Activated naive CD8-positive, alpha-beta T cell treated with anti-CD3 and anti-CD28 coated beads, Interleukin-2, amount 10 ng/mL, durations not matched to agents 7 days and 5 days (primary cell): ENCODE results near the gene CAPN2. TPM values are rescaled to one million over a fixed set of nuclear protein-coding genes. Genes with fewer than 3 reads are reported as not detected.
A peak's percentile ranks its signal among the peaks of the same experiment; 100 is the strongest.
"Not testable (repeated sequence)": the region's sequence is repeated elsewhere in the genome, so short reads cannot be mapped to it uniquely, and the experiment has no call there.

Experiments
- ATAC-seq: fragments of 150-1000 bp; cut with Tn5 transposase; one replicate; pipeline ENCODE4 v1.10.0; 2021; ENCODE audit warnings: low read depth, moderate library complexity
- POLR2A ChIA-PET: fragments of 350-600 bp; sonication (Branson Sonifier 250); formaldehyde crosslinking; loops from one replicate; lab custom pipeline; 2021; ENCODE audit warnings: antibody characterized with exemption; lab: Charles Lee
- DNase-seq: peaks from one replicate; pipeline ENCODE4 v3.0.0; 2021
- H3K27ac Mint-ChIP-seq: one replicate; pipeline ENCODE4 v1.8.0; 2022; ENCODE audit warnings: mild to moderate bottlenecking, mixed read lengths
- H3K27me3 Mint-ChIP-seq: one replicate; pipeline ENCODE4 v1.8.0; 2022; ENCODE audit warnings: mild to moderate bottlenecking, moderate library complexity, mixed read lengths
- H3K36me3 Mint-ChIP-seq: one replicate; pipeline ENCODE4 v1.8.0; 2021; ENCODE audit warnings: mild to moderate bottlenecking, mixed read lengths
- H3K4me1 Mint-ChIP-seq: one replicate; pipeline ENCODE4 v1.8.0; 2021; ENCODE audit warnings: mixed read lengths
- H3K4me3 Mint-ChIP-seq: one replicate; pipeline ENCODE4 v1.8.0; 2022; ENCODE audit warnings: mild to moderate bottlenecking, moderate library complexity, mixed read lengths
- H3K9me3 Mint-ChIP-seq: one replicate; pipeline ENCODE4 v1.8.0; 2021; ENCODE audit warnings: mixed read lengths
- total RNA-seq, 2 experiments: library from RNA; stranded (reverse); gene quantifications; one replicate each; pipeline ENCODE4 v1.2.3, GENCODE V29; 2021

CAPN2 gene
- total RNA-seq, 2 experiments from 2014 or later = 169 to 177 TPM

DNA sequence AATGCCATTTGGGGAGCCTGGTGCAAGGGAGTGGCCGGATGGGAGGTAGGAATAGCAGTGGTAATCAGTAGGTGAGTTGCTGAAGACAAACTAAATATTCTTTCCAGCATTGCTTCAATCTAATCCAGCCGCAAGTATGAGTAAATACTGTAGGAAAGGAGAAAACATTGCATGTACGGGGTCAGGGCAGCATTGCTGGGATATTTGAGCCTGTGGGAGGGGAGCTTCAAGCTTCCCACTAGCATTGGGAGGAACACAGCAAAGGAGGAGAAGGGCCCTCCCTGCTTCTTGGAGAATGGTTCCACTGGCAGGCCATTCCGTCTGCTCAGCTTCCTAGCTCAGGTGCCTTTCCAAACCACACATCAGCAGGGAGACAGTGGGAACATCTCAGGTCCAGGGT, 15.2 kb downstream of the CAPN2 start:
- POLR2A ChIA-PET = interaction anchor here (1.1 to 3.3 kb wide), 3 partner anchors 11 to 22 kb away, joined by 3 to 29 read pairs (median 5); no protein-coding TSS in a partner anchor
- Mint-ChIP-seq H3K4me1 (peaks cover 42% of the 10 kb centered on the region), H3K9me3 (no peaks in the 10 kb centered on the region), H3K36me3 (peaks cover 37% of the 10 kb centered on the region), H3K4me3 (no peak overlapping the region), H3K27me3 (no peaks in the 10 kb centered on the region), H3K27ac (peak overlapping the region; percentile 3)
- ATAC-seq (no peak), DNase-seq (no peak)

DNA sequence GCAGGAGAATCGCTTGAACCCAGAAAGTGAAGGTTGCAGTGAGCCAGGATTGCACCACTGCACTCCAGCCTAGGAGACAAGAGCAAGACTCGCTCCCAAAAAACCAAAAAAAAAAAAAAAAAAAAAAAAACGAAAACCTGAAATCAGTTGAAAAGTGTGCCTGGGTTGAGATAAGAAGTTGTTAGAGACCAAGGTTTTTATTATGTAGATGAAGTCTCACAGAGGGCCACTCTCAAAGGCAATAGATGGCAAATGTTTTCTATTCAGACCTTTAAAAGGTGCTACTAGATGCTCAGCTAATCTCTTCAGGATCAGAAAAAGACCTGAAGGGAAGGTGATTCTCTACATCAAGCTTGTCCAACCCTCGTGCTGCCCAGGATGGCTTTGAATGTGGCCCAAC, 17.6 kb downstream of the CAPN2 start:
- H3K4me3 Mint-ChIP-seq = no peak overlapping the region
- no peak overlapping the region for H3K27ac Mint-ChIP-seq
- peaks cover 35% of the 10 kb centered on the region for H3K36me3 Mint-ChIP-seq
- POLR2A ChIA-PET = interaction anchor here (0.7 kb wide), 1 partner anchor 26 kb away, joined by 4 read pairs; no protein-coding TSS in a partner anchor
- DNase-seq (no peak), ATAC-seq (no peak)
- H3K4me1 Mint-ChIP-seq = peaks cover 33% of the 10 kb centered on the region
- no peaks in the 10 kb centered on the region for H3K27me3 Mint-ChIP-seq
- H3K9me3 Mint-ChIP-seq = no peaks in the 10 kb centered on the region

DNA sequence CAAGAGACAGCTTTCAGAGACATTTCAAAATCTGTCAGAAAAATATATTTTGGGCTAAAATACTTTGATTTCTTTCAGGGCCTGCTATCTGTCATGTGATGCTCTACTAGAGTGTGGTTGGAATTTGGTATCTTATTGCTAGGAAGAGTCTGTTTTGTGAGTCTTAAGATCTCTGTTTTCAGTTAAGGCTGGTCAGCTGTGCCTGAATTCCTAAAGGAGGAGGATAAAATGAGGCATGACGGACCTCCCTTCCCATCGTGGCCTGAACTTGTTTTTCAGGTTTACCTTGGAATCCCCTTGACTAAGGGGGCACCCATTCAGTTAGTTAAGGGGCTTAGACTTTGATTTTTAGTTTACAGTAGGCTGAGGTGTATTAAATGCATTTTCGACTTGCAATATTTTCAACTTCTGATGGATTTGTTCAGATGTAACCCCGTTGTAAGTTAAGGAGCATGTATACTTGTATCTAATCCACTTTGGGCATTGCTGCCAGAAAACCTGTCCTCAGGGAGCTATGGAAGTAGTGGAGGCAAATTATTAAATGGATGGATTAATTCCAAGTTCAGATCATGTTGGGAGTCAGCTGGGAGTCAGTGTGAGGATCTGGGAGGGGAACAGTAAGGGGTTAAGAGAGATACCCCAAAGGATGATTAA, 18.3 kb downstream of the CAPN2 start:
- peaks cover 35% of the 10 kb centered on the region for H3K4me1 Mint-ChIP-seq
- ATAC-seq (no peak), DNase-seq (no peak)
- no peaks in the 10 kb centered on the region for H3K9me3 Mint-ChIP-seq
- POLR2A ChIA-PET = no interaction called here
- no peak overlapping the region for H3K4me3 Mint-ChIP-seq
- H3K36me3 Mint-ChIP-seq = peaks cover 36% of the 10 kb centered on the region
- no peak overlapping the region for H3K27ac Mint-ChIP-seq
- H3K27me3 Mint-ChIP-seq = no peaks in the 10 kb centered on the region

DNA sequence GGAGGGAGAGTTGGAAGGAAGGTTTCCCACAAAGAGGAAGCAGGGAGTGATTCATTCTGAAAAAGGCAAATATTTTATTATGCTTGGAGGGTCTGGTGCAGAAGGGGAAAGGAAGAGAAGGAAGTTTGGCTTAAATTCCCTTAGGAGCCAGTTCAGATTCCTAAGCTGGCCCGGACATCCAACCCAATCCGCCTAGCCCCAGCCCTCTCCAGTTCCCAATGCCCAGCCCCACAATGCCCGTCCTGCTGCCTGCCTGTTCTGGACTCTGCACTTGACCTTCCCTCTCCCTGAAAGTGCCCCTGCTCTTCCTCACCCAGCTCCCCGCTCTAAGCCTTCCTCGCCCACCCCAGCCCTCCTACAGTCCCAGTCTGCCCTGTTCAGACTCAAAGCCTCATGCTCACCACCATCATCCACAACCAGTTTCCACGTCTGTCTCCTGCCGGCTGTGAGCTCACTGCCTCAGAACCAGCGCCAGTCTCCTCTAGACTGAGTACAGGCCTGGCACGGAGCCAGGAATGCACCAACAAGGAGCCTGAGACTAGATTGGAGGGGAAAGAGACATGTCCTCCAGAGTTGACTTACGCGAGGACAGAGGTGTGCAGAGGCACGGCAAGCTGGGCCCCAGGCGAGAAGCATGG, 18.9 kb downstream of the CAPN2 start:
- Mint-ChIP-seq H3K9me3 (no peaks in the 10 kb centered on the region), H3K4me1 (peaks cover 30% of the 10 kb centered on the region), H3K36me3 (peaks cover 36% of the 10 kb centered on the region), H3K4me3 (no peak overlapping the region), H3K27me3 (no peaks in the 10 kb centered on the region), H3K27ac (peak overlapping the region; percentile 49)
- no peak for ATAC-seq
- no peak for DNase-seq
- POLR2A ChIA-PET = no interaction called here

DNA sequence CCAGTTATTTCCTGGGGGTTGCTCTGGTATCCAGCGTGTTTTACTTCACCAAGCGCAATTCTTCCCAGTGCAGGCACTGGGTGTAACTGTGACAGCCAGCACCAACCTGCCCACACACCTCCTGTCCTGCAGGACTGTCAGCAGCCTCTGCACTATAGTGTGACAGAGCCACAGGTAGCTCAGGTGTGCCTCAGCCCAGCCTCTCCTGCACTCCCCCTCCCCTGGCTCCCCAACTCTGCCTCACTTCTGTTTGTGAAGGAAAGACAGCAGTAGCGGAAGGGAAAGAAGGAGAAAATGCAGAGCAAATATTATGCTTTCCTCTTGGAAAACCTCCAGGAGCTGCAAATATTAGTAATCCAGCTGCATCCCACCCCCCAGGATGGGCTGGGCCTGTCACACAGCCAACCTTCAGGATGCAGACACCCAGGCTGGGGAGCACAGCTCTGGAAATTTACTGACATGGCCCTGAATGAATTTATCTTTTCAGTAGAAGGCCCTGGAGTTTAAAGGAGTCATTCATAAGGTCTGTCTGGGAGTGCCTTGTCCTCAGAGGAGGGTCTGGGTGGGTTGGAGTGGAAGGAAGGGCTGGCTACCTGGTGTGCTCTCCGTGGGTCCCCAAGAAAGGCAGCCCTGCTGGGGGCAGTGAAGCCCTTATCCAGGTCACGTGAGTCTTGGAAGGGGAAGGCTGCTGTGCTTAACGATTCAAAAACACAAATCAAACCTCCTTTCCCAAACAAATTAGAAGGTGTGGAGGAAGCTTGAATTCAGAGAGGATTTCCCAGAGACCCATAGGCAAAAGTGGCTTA, 20.9 kb downstream of the CAPN2 start:
- H3K9me3 Mint-ChIP-seq = no peaks in the 10 kb centered on the region
- H3K4me1 Mint-ChIP-seq = peaks cover 18% of the 10 kb centered on the region
- peaks cover 33% of the 10 kb centered on the region for H3K36me3 Mint-ChIP-seq

DNA sequence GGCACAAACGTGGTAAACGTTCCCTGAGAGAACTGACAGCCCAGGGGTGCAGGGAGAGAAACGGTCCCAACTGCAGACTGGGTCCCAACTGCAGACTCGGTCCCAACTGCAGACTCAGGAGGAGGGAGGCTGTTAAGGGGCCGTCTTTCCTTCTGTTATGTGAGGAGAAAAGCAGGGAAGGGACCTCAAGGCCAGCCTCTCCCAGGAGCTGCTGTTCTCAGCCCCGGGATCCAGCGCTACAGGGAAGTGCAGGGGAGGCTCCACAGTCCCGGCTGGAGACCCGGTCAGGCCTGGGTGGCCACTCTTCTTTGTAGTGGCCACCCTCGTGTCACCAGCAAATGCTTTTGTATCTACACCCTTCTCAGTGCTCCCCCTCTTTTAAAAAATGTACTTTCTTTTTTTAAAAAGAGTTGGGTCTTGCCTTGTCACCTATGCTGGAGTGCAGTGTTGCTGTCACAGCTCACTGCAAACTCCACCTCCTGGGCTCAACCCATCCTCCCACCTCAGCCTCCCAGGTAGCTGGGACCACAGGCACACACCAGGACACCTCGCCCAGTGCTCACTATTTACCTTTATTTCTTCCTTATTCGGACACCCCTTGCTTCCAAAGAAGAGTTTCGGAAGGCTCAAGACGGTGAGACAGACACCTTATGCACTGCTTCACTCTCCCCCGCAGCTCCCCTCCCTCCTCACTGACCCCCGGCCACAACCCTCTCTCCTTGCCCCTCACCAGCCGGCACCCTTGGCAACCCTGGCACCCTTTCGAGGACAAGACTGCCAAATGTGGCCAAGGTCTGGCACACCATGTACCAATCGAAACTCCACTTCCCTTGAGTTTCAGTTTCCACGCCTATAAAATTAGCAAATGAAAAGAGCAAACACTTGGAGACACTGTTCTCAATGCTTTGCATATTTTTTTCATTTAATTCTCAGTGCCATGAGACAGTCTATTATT, 21.8 kb downstream of the CAPN2 start:
- Mint-ChIP-seq H3K36me3 (peaks cover 26% of the 10 kb centered on the region), H3K27me3 (no peaks in the 10 kb centered on the region), H3K27ac (no peak overlapping the region), H3K9me3 (no peaks in the 10 kb centered on the region), H3K4me3 (no peak overlapping the region), H3K4me1 (peaks cover 20% of the 10 kb centered on the region)
- ATAC-seq (no peak), DNase-seq (no peak)
- POLR2A ChIA-PET = no interaction called here

More for the DNA sequence above, 20.9 kb downstream of the CAPN2 start:
- ATAC-seq (no peak), DNase-seq (no peak)
- no peaks in the 10 kb centered on the region for H3K27me3 Mint-ChIP-seq
- POLR2A ChIA-PET = no interaction called here
- H3K27ac Mint-ChIP-seq = no peak overlapping the region
- H3K4me3 Mint-ChIP-seq = no peak overlapping the region

DNA sequence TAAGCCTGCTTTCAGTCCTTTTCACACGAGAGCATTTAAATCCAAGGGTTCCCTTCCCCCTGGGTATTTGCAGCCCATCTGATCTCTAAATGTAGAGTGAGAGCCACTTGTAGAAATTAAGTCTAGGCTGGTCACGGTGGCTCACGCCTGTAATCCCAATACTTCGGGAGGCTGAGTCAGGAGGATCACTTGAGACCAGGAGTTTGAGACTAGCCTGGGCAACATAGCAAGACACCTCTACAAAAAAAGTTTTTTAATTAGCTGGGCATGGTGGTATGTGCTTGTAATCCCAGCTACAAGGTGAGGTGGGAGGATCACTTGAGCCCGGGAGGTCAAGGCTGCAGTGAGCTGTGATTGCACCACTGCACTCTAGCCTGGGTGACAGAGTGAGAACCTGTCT, 24.3 kb downstream of the CAPN2 start:
- POLR2A ChIA-PET, H3K9me3 Mint-ChIP-seq, DNase-seq, H3K27me3 Mint-ChIP-seq, H3K27ac Mint-ChIP-seq, H3K4me3 Mint-ChIP-seq, ATAC-seq, H3K4me1 Mint-ChIP-seq: not testable (repeated sequence)
- H3K36me3 Mint-ChIP-seq = peaks cover 14% of the 10 kb centered on the region

DNA sequence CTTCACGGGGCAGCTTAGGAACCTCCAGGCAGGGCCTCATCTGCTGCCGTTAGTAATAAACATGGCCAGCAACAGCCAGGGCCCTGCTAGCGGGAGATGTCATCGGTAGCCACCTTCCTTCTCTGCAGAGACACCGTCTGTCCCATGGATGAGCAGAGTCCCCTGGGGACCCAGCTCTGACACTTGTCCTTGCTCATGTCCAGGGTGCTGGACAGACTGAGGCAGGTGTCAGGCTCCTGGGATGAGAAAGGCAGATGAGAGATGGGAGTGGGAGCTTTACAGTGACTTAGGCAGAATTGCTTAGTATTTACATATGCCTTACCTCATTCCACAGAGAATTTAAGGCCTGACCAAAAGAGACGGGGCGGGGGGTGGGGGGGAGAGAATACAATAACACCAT, 25.0 kb downstream of the CAPN2 start:
- no peak for ATAC-seq
- Mint-ChIP-seq H3K4me1 (peaks cover 5% of the 10 kb centered on the region), H3K27me3 (no peaks in the 10 kb centered on the region), H3K27ac (no peak overlapping the region), H3K9me3 (no peaks in the 10 kb centered on the region), H3K4me3 (no peak overlapping the region), H3K36me3 (peaks cover 13% of the 10 kb centered on the region)
- no peak for DNase-seq
- POLR2A ChIA-PET = no interaction called here

DNA sequence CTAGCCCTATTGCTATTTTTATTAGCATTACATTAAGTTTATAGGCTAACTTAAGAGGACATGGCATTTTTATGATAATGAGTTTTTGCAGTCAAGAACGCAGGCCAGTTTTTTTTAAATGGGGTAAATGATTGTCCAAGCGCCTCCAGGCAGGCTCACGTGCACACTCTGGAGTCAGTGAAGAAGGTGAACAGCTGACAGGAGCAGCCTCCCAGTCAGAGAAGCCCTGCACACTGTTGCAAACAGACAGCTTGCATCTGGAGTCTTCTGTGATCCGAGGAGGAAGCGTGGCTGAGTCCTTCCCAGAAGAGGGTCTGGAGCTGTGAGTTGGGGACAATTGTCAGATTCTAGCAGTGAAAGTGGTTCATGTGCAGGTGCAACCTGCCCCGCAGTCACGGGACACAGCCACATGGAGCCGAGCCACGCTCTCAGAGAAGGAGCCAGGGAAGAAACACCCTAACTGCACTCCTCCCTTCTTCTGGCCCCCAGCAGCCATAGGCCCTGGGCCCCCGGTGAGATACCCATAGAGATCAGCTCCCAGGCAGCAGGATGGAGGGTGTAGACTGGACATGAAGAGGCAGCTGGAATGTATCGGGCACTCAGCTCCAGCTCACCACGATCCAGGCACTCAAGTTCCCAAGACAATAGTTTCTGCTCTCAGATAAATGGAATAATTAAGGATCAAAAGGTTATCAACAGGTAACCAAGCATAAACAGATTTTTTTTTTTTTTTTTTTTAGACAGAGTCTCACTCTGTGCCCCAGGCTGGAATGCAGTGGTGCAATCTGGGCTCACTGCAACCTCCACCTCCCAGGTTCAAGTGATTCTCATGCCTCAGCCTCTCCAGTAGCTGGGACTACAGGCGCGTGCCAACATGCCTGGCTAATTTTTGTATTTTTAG, 26.4 kb downstream of the CAPN2 start:
- Mint-ChIP-seq H3K27me3 (no peaks in the 10 kb centered on the region), H3K4me3 (no peak overlapping the region), H3K27ac (no peak overlapping the region), H3K36me3 (peaks cover 12% of the 10 kb centered on the region), H3K4me1 (peaks cover 5% of the 10 kb centered on the region), H3K9me3 (no peaks in the 10 kb centered on the region)
- DNase-seq = no peak
- POLR2A ChIA-PET = interaction anchor here (0.7 to 1.5 kb wide), 2 partner anchors 18 to 22 kb away, joined by 3 to 5 read pairs; no protein-coding TSS in a partner anchor
- no peak for ATAC-seq

DNA sequence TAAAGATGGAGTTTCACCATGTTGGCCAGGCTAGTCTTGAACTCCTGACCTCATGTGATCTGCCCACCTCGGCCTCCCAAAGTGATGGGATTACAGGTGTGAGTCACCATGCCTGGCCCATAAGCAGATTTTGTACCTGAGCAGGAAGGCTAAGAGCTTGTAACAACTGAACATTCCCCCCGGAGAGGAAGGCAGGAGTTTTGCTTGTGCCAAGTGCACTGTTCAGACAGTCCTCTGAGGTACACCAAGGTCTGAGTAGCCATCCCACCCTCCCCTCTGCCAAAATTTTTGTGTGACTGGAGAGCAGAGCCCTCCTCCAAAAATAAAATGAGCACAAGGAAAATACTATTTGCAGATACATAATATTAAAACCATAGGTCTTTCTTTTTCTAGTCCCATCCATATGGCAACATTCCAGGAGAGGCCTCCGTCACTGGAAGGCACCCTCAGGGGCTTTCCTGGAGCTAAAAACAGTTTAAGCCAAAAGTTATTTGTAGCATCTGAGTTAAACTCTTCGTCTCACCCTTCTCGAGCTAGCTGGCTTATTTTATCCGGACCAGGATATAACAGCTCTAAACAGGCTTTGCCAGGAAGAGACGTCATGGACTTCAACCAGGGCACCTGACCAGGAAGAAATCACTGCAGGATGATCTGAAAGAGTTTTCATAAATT, 27.2 kb downstream of the CAPN2 start:
- Mint-ChIP-seq H3K27ac (no peak overlapping the region), H3K4me3 (no peak overlapping the region), H3K9me3 (no peaks in the 10 kb centered on the region), H3K27me3 (no peaks in the 10 kb centered on the region), H3K4me1 (peaks cover 4% of the 10 kb centered on the region), H3K36me3 (peaks cover 11% of the 10 kb centered on the region)
- no peak for ATAC-seq
- POLR2A ChIA-PET = interaction anchor here (1.5 kb wide), 1 partner anchor 23 kb away, joined by 3 read pairs; no protein-coding TSS in a partner anchor
- DNase-seq = no peak

DNA sequence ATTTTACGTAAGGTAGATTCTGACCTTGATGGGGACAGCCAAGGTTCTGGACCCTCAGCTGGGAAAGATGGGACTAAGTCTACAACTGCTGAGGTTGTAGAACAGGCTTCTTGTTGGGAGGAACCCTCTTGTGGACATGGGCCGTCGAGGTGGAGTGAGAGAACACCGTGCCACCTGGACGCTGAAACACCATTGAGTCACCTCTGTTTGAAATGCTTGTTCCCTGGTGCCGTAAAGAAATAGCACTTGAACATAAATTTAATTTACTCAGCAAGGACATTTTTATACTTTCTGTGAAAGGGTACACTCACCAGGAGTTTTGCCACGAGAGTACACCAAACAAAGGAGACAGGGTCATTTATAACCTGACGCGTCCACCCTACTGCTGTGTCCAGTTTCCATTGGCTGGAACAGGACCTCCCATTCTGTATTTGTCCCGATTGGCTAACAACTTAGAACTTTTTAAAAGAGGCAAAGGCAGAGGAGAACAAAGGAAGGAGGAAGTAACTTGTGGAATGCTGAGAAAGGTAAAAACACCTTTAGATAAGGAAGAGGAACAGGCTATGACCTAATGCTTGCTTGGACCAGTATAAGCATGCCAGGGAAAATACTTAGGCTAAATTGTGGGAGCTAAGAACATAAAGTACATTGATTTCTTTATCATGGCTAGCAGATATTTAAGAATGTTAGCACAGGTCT, 27.8 kb downstream of the CAPN2 start:
- H3K4me1 Mint-ChIP-seq, DNase-seq, H3K27me3 Mint-ChIP-seq, H3K27ac Mint-ChIP-seq, POLR2A ChIA-PET, ATAC-seq, H3K36me3 Mint-ChIP-seq, H3K9me3 Mint-ChIP-seq, H3K4me3 Mint-ChIP-seq: not testable (repeated sequence)
